Measurements from ENCODE around the gene BPTF. TPM values are rescaled to one million over a fixed set of nuclear protein-coding genes. Genes with fewer than 3 reads are reported as not detected.
"Not testable (repeated sequence)": the region's sequence is repeated elsewhere in the genome, so short reads cannot be mapped to it uniquely, and the experiment has no call there.

BPTF gene
- polyA plus RNA-seq, 3 donors = 105 to 120 (median 109) TPM

DNA sequence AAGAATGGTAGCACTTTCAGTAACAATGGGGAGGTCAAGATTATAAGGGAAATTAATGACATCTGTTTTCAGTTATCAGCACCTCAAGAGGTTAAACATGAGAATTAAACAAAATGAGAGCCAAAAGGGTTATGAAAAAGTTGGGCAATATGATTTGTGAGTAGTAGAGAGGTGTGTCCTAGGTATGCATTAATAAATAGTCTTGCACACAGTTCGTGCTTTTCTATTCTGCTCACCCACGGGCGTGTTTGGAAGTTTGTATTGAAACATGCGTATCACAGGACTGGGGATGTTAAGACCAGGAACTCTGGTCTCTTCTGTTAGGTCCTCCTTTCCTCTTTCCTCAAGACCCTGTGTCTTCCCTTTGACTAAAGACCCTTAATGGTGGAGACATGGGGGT lies 6.0 kb downstream of the BPTF start:
- no peak for DNase-seq (ENCODE audit: low read depth in 3 of 3, low spot score in 2 of 3)

DNA sequence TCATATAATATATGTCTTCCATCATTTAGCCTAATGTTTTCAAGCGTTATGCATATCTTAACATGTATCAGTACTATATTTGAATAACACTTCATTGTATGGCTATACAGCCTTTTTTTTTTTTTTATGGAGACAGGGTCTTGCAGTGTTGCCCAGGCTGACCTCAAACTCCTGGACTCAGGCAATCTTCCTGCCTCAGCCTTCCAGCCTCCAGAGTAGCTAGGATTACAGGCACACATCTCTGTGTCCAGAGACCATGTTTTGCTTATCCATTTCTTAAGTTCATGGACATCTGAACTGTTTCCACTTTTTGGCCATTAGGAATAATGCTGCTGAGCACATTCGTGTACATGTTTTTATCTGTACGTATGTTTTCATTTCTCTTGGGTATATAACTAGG lies 7.8 kb downstream of the BPTF start:
- DNase-seq (ENCODE audit: low read depth in 3 of 3, low spot score in 2 of 3) = no peak

DNA sequence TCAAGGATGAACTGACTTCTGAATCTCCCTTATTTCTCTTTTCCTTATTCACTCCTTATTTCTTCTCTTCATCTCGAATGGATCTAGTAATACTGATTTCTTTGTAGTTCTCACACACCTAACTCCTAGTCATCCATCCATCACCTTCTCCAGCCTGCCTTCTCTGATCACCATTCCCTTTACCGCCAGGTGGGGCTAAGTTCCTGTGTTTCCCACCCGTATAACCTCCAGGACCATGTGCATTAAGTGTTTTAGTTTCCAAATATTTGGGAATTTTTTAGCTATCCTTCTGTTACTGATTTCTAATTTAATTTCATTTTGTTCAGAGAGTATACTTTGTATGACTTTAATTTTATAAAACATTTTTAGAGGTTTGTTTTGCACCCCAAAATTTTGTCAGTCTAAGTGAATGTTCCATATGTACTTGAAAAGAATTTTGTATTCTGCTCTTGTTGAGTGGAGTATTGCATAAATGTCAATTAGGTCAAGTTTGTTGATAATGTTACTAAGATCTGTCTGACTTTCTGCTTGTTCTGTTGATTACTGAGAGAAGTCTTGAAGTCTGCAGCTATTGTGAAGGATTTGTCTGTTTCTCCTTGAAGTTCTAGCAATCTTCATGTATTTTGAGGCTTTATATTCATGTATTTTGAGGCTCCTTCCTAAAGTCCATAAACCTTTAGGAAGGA lies 8.8 kb downstream of the BPTF start:
- DNase-seq (ENCODE audit: low read depth in 3 of 3, low spot score in 2 of 3) = no peak

DNA sequence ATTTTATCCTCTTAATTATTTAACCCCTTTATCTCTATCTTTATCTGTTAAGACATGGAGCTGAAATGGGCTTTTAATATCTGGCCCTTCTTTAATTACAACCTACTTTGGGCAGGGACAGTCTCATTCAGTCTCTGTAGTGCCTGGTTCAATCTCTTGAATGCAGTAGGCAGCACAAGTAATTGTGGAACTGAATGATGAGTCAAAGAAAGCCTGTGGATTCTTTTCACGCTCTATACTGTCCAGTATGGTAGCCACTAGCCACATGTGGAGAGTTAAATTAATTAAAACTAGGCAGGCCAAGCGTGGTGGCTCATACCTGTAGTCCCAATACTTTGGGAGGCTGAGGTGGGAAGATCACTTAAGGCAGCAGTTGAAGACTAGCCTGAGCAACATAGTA lies 9.3 kb downstream of the BPTF start:
- no peak for DNase-seq (ENCODE audit: low read depth in 3 of 3, low spot score in 2 of 3)

DNA sequence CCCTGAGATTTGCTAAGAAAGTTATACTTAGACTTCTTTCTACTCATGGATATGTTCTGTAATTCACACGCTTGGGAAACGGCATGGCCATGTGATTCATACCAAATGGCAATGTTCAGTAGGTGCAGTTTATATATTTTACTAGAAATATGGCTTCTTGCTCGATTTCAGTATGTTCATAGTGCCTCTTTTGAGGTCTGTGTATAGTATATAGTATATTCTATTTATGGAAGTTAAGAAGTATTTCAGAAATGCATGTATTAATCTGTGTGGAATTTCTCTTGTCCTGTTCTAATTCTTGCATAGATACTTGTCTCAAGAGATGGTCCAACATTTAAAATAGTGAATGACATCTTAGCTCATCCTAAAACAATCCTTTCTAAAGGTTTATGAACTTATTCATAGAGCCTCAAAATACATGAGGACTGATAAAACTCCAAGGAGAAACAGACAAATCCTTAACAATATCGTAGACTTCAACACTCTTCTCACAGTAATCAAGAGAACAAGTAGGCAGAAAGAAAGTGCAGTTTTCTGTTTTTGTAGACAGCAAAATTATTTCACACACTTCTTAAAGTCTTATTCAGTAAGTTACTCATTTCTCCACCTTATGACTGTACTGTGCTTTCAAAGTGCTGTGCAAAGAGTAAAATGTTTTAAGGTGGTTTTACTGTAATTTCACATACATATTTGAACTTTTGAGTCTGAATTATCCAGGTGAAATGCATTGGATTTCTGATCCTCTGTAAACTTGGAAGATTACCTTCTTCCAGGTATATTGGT lies 11.1 kb downstream of the BPTF start:
- no peak for DNase-seq (ENCODE audit: low read depth in 3 of 3, low spot score in 2 of 3)

DNA sequence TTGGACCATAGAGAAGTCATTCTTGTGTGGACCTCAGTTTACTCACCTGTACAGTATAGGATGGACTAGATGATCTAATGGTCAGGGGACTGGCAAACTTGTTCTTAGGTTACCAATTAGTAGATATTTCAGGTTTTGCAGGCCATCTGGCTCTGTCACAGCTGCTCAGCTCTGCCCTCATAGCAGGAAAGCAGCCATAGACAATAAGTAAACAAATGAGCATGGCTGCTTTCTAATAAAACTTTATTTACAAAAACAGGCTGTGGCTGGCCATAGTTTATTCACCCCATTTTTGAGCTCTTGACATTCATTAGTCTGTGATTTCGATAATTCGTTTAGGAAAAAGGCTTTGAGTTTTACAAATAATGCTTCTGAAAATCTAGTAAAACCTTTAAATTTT lies 12.7 kb downstream of the BPTF start:
- DNase-seq (ENCODE audit: low read depth in 3 of 3, low spot score in 2 of 3) = no peak

DNA sequence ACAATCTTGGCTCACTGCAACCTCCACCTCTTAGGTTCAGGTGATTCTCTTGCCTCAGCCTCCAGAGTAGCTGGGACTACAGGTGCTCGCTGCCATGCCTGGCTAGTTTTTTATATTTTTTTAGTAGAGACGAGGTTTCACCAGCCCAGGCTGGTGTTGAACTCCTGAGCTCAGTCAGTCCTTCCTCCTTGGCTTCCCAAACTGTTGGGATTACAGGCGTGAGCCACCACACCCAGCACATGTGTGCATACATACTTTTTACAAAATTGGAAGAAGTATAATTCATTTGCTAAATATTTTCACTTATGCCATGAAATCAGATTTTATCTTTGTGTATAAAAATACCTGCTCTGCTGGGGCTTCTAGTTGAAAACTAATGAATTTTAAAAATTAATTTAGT lies 13.2 kb downstream of the BPTF start:
- DNase-seq (ENCODE audit: low read depth in 3 of 3, low spot score in 2 of 3) = no peak

DNA sequence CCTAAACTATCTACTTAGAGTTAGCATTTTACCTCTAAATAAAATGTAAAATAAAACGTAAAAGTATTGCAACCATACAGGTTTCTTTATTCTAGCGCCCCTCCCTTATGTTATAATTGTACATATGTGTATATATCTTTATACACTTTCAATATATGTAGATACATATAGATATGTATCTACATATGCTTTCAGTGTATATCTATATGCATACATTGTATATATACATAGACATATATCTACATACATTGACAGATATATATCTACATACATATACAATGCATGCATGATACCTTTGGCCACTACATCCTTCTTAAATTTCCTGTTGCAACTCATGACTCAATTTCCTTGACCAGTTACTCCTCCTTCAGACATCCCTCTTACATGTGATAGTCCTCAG lies 16.7 kb downstream of the BPTF start:
- DNase-seq (ENCODE audit: low read depth in 3 of 3, low spot score in 2 of 3) = no peak

DNA sequence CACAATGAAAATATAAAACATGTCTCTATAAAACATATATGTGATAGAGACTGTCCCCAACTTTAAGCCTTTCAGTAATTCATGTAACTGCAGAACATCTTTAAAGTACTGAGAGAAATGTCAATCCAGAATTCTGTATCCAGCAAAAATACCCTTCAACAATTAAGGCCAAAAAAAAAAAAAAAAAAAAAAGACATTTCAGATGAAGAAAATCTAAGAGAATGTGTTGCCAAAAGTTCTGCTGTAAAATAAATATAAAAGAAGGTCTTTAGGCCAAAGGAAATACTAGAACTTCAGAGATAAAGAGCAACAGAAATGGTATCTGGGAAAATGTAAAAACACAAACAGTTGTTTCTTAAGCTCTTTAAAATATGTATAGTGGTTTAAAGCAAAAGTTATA lies 17.3 kb downstream of the BPTF start:
- DNase-seq (ENCODE audit: low read depth in 3 of 3, low spot score in 2 of 3) = no peak

DNA sequence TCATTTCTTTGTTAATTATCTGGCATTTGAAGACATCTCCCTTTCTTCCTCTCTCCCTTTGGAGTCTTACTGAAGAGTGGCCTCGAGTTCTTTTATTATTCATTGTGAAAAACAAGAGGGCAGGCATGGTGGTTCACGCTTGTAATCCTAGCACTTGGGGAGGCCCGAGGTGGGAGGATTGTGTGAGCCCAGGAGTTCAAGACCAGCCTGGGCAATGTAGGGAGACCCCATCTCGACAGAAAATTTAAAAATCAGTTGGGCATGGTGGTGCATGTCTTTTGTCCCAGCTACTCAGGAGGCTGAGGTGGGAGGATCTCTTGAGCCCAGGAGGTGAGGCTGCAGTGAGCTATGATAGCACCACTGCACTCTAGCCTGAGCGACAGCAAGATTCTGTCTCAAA lies 20.1 kb downstream of the BPTF start:
- DNase-seq (ENCODE audit: low read depth in 3 of 3, low spot score in 2 of 3) = no peak

DNA sequence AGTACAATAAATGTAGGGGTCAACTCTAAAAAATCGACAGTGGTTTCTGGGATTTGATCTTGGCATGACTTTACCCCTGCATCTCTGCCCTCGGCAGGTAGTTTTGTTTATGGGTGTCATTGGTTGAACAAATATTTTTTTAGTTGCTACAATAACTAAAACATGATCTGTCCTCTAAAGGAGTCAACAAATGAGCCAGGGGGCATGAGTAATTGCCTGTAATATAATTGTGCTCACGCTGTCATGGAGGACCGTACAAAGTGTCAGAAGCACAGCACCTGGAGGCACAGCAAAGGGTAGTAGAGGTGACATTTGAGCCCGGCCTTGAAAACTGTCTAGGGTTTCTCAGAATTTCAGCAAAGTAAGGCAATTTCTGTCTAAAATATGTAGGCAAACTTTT lies 22.9 kb downstream of the BPTF start:
- not testable (repeated sequence) for DNase-seq (ENCODE audit: low read depth in 3 of 3, low spot score in 2 of 3)

DNA sequence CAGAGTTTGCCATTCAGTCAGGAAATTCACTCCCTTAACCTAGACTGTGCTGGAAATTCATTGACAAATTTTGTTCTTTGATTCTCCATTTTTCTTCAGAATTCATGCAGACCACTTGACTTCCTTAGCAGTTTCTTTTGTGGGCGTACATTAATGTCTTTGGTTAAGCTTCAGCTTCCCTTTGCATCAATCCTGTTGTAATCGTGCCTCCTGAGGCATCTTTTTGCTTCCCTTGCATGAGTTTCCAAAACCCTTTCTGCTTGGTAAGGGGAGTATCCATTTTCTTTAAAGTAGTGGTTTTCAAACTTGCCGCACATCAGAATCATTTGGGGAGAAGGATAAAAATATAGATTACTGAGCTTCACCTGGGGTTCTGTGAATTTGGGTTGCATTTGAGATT lies 23.5 kb downstream of the BPTF start:
- not testable (repeated sequence) for DNase-seq (ENCODE audit: low read depth in 3 of 3, low spot score in 2 of 3)

DNA sequence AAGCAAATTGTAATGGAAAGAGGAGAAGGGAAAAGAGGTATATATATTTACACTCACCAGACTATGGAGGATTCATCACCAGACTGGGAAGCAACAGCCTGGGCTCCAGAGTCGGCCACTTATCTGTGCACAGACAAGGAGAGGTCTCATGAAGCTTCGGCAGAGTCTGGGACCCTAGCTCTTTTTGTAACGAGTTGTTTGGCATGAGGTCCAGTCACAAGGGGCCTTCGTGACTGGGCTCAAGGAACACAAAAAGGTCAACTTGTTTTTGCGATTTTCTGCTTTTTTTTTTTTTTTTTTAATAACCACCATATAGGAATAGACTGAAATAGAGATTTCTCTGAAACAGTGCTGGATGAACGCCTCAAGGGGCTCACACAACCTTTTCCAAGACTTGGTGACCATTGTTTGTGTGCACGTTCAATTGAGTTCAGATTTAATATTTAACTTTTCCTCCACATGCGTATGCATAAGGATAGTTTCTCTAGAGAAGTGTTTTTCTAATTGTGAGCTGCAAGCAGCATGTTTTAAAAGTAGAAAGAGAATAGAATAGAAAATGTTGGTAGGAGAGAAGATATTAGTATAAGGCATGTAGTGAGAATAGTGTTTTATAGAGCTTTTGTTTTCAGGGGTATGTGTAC lies 25.8 kb downstream of the BPTF start:
- DNase-seq (ENCODE audit: low read depth in 3 of 3, low spot score in 2 of 3) = no peak

DNA sequence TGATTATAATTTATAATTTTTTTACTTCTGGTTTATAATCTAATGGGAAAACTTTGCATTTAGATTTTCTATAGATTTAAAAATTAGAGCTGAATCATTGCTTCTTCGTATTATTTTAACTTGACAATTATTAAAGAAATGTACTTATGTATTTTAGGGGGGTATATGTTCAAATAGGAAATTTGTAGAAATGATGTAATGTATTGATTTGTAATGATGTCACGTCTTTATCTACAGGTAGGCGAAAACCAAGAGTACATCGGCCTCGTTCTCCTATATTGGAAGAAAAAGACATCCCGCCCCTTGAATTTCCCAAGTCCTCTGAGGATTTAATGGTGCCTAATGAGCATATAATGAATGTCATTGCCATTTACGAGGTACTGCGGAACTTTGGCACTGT lies 28.4 kb downstream of the BPTF start:
- DNase-seq (ENCODE audit: low read depth in 3 of 3, low spot score in 2 of 3) = no peak

DNA sequence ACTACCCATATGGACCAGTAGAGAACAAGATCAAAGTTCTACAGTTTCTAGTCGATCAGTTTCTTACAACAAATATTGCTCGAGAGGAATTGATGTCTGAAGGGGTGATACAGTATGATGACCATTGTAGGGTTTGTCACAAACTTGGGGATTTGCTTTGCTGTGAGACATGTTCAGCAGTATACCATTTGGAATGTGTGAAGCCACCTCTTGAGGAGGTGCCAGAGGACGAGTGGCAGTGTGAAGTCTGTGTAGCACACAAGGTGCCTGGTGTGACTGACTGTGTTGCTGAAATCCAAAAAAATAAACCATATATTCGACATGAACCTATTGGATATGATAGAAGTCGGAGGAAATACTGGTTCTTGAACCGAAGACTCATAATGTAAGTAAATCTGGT lies 29.1 kb downstream of the BPTF start:
- DNase-seq (ENCODE audit: low read depth in 3 of 3, low spot score in 2 of 3) = no peak

DNA sequence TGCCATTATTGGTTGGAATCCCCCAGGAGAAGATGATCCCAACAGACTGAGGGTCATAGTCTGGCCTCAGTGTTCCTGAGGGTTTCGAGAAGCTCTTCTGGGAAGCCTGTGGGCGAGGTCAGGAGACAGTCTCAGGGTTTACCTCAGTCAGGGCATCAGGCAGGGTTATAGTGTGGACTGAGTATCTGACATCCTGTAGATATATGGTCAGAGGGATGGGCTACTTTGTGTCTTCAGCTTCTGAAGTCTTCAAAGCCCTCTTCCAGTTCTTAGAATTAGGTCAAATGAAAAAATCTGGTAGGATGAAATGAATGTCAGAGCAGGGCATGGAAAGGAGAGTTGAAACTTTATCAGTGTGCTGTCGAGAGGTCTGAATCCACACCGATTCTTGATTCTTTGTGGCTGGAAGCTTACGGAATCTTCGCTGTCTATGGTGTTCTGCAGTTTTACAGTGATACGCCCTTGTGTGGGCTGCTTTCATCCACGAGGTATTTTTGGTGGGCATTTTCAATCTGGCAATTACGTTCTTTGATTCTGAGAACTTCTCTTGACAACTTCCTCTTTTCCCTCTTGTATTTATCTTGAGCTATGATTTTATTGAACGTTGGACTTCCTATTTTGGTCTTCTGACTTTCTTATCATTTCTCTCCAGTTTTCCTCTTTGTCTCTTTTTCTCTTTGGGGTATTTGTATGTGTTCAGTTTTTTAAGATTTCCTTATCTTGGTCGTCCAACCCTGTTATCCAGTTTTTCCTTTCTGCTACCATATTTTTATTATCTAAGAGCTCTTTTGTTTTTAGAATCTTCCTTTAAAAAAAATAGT lies 30.4 kb downstream of the BPTF start:
- no peak for DNase-seq (ENCODE audit: low read depth in 3 of 3, low spot score in 2 of 3)

DNA sequence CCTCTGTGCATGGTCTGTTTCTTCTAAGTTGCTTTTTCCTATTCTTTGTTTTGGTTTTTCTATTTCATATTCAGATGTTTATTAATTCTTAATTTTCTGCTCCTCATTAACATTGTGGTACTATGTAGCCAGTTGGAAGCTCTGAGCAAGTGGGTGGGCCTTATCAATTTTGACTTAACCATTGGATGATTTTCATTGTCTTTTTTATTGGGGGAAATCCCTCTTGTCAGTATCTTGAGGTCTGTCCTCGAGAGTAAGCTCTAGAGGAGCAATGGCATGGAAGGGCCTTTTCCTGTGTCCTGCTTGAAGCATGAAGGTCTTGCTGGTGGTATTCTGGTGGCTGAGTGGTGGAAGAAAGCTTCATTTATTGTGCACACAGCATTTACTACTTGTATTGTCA lies 31.1 kb downstream of the BPTF start:
- not testable (repeated sequence) for DNase-seq (ENCODE audit: low read depth in 3 of 3, low spot score in 2 of 3)

DNA sequence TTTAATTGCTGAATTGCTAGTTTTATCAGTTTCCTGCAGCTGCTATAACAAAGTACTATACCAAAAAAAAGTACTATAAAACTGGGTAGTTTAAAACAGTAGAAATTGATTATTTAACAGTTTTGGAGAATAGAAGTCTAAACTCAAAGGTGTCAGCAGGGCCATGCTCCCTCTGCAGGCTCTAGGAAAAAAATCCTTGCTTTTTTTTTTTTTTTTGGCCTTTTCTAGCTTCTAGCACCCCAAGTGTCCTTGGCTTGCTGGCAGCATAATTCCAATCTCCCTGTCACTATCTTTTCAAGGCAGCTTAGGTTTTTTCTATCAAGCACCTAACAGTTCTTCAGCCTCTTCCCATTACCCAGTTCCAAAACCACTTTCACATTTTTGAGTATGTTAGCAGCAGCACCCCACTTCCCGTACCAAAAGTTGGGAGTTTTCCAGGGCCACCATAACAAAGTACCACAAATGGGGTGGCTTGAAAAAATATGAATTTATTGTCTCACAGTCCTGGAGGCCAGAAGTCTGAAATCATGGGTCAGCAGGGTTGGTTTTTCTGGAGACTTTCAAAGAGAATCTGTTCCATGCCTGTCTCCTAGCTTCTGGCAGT lies 37.4 kb downstream of the BPTF start:
- DNase-seq (ENCODE audit: low read depth in 3 of 3, low spot score in 2 of 3) = no peak

DNA sequence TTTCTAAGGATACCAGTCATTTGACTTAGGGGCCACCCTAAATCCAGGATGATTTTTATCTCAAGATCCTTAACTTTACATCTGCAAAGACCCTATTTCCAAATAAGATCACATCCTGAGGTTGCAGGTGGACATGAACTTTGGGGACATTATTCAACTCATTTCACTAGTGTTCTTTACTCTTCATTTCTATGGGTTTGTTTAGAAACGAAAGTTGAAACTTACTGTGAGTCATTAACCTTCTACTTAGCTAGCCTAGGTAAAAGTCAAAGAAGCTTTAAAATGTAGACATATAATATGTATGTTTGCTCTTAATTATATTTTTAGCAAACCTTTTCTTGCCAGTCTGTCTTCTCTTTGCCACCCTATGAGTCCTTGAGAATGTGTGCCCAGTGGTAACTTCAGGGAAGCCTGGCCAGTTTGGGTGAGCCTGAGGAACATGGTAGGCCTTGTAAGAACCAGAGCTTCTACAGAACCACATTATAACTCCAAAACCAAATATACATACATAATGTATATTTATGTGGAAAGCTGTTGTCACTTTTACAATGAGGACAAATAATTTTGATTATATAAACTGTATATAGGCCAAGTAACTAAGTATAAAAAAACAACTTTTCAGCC lies 38.4 kb downstream of the BPTF start:
- DNase-seq (ENCODE audit: low read depth in 3 of 3, low spot score in 2 of 3) = no peak

DNA sequence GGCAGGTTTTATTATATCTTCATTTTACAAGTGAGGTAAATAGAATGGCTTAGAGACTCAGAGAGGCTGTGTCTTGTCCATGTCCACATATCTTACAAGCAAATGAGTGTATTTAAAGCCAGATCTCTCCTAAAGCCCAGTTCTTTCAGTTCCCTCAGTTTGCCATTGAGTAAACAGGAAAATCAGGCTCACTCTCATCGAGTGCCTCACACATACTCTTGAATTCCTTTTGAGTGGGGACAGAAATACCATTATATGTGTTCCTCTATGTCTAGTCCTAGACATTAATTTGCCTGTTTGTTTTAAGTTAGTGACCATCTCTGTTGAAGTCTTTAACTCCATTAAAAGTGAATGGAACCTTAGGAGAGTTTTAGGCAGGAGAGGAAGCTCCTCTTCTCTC lies 40.1 kb downstream of the BPTF start:
- DNase-seq (ENCODE audit: low read depth in 3 of 3, low spot score in 2 of 3) = no peak
